Activated naive CD8-positive, alpha-beta T cell treated with anti-CD3 and anti-CD28 coated beads for 36 hours (primary cell): ENCODE data around the gene R3HDM4. TPM values are rescaled to one million over a fixed set of nuclear protein-coding genes. Genes with fewer than 3 reads are reported as not detected.

ENCODE experiments used
- DNase-seq: peaks from one replicate; pipeline ENCODE4 v3.0.0; 2021
- H3K27ac Mint-ChIP-seq: one replicate; pipeline ENCODE4 v1.8.0; 2022; ENCODE audit warnings: mild to moderate bottlenecking, moderate library complexity, mixed read lengths
- H3K27me3 Mint-ChIP-seq: one replicate; pipeline ENCODE4 v1.8.0; 2022; ENCODE audit warnings: mild to moderate bottlenecking, mixed read lengths
- H3K36me3 Mint-ChIP-seq: one replicate; pipeline ENCODE4 v1.8.0; 2021; ENCODE audit warnings: mild to moderate bottlenecking, mixed read lengths
- H3K4me1 Mint-ChIP-seq: one replicate; pipeline ENCODE4 v1.8.0; 2021; ENCODE audit warnings: mixed read lengths
- H3K4me3 Mint-ChIP-seq: one replicate; pipeline ENCODE4 v1.8.0; 2022; ENCODE audit warnings: mild to moderate bottlenecking, moderate library complexity, mixed read lengths
- H3K9me3 Mint-ChIP-seq: one replicate; pipeline ENCODE4 v1.8.0; 2022; ENCODE audit warnings: mixed read lengths
- total RNA-seq, 2 experiments: library from RNA; stranded (reverse); gene quantifications; one replicate each; pipeline ENCODE4 v1.2.3, GENCODE V29; 2021

The R3HDM4 gene
- total RNA-seq, 2 experiments from 2014 or later, result 50.5 to 51.7 TPM

- Mint-ChIP-seq H3K9me3 (no peaks in the 10 kb centered on the region), H3K4me1 (peaks cover 9% of the 10 kb centered on the region), H3K27me3 (no peaks in the 10 kb centered on the region), H3K36me3 (peaks cover 4% of the 10 kb centered on the region), H3K4me3 (peak overlapping the region; percentile 18), H3K27ac (no peak overlapping the region)
- no peak for DNase-seq
These were observed 3.8 kb upstream of the R3HDM4 start for GRCh38 chr19:916645-917322.

GRCh38 chr19:912181-913079, 589 bp downstream of the R3HDM4 start:
- no peaks in the 10 kb centered on the region for H3K9me3 Mint-ChIP-seq
- no peak for DNase-seq
- H3K4me1 Mint-ChIP-seq, result peaks cover 26% of the 10 kb centered on the region
- H3K4me3 Mint-ChIP-seq, result peak overlapping the region; percentile 88
- H3K36me3 Mint-ChIP-seq, result peaks cover 15% of the 10 kb centered on the region
- H3K27ac Mint-ChIP-seq, result peak overlapping the region; percentile 91
- no peaks in the 10 kb centered on the region for H3K27me3 Mint-ChIP-seq

GRCh38 chr19:911197-912033, 1.6 kb downstream of the R3HDM4 start:
- peak overlapping the region; percentile 65 for H3K4me3 Mint-ChIP-seq
- H3K27me3 Mint-ChIP-seq, result no peaks in the 10 kb centered on the region
- peak overlapping the region; percentile 68 for H3K27ac Mint-ChIP-seq
- peaks cover 17% of the 10 kb centered on the region for H3K36me3 Mint-ChIP-seq
- no peak for DNase-seq
- no peaks in the 10 kb centered on the region for H3K9me3 Mint-ChIP-seq
- peaks cover 36% of the 10 kb centered on the region for H3K4me1 Mint-ChIP-seq

GRCh38 chr19:907183-907853, 5.7 kb downstream of the R3HDM4 start:
- H3K27ac Mint-ChIP-seq, result peak overlapping the region; percentile 85
- H3K27me3 Mint-ChIP-seq, result no peaks in the 10 kb centered on the region
- DNase-seq, result peak; percentile 67
- peaks cover 18% of the 10 kb centered on the region for H3K36me3 Mint-ChIP-seq
- H3K4me1 Mint-ChIP-seq, result peaks cover 47% of the 10 kb centered on the region
- H3K4me3 Mint-ChIP-seq, result peak overlapping the region; percentile 10
- no peaks in the 10 kb centered on the region for H3K9me3 Mint-ChIP-seq

- peak overlapping the region; percentile 85 for H3K27ac Mint-ChIP-seq
- H3K4me1 Mint-ChIP-seq, result peaks cover 48% of the 10 kb centered on the region
- H3K9me3 Mint-ChIP-seq, result no peaks in the 10 kb centered on the region
- H3K36me3 Mint-ChIP-seq, result peaks cover 18% of the 10 kb centered on the region
- H3K4me3 Mint-ChIP-seq, result peak overlapping the region; percentile 12
- no peaks in the 10 kb centered on the region for H3K27me3 Mint-ChIP-seq
- DNase-seq, result no peak
These were observed 6.5 kb downstream of the R3HDM4 start for GRCh38 chr19:906480-906879.

- Mint-ChIP-seq H3K27ac (no peak overlapping the region), H3K27me3 (no peaks in the 10 kb centered on the region), H3K9me3 (no peaks in the 10 kb centered on the region), H3K4me1 (peaks cover 42% of the 10 kb centered on the region), H3K4me3 (no peak overlapping the region), H3K36me3 (peaks cover 7% of the 10 kb centered on the region)
- DNase-seq, result no peak
These were observed 8.5 kb downstream of the R3HDM4 start for GRCh38 chr19:904545-904944.

GRCh38 chr19:903266-903797, 9.7 kb downstream of the R3HDM4 start:
- Mint-ChIP-seq H3K27me3 (no peaks in the 10 kb centered on the region), H3K27ac (no peak overlapping the region)
- no peak for DNase-seq

GRCh38 chr19:902446-903226, 10.4 kb downstream of the R3HDM4 start:
- H3K9me3 Mint-ChIP-seq, result no peaks in the 10 kb centered on the region
- no peak overlapping the region for H3K4me3 Mint-ChIP-seq
- H3K27me3 Mint-ChIP-seq, result no peaks in the 10 kb centered on the region
- peaks cover 3% of the 10 kb centered on the region for H3K36me3 Mint-ChIP-seq
- peaks cover 29% of the 10 kb centered on the region for H3K4me1 Mint-ChIP-seq
- no peak overlapping the region for H3K27ac Mint-ChIP-seq
- DNase-seq, result no peak

More at GRCh38 chr19:903266-903797, 9.7 kb downstream of the R3HDM4 start:
- no peaks in the 10 kb centered on the region for H3K9me3 Mint-ChIP-seq
- no peak overlapping the region for H3K4me3 Mint-ChIP-seq
- H3K4me1 Mint-ChIP-seq, result peaks cover 30% of the 10 kb centered on the region
- peaks cover 4% of the 10 kb centered on the region for H3K36me3 Mint-ChIP-seq

- Mint-ChIP-seq H3K9me3 (no peaks in the 10 kb centered on the region), H3K27ac (no peak overlapping the region), H3K27me3 (no peaks in the 10 kb centered on the region), H3K36me3 (peaks cover 3% of the 10 kb centered on the region), H3K4me1 (peaks cover 23% of the 10 kb centered on the region), H3K4me3 (no peak overlapping the region)
- no peak for DNase-seq
These were observed 11.0 kb downstream of the R3HDM4 start for GRCh38 chr19:902093-902370.

- Mint-ChIP-seq H3K27me3 (no peaks in the 10 kb centered on the region), H3K4me3 (no peak overlapping the region), H3K9me3 (no peaks in the 10 kb centered on the region), H3K36me3 (peaks cover 3% of the 10 kb centered on the region), H3K4me1 (peaks cover 17% of the 10 kb centered on the region), H3K27ac (no peak overlapping the region)
- DNase-seq, result no peak
These were observed 11.6 kb downstream of the R3HDM4 start for GRCh38 chr19:901216-902092.

GRCh38 chr19:900302-901111, 12.5 kb downstream of the R3HDM4 start:
- no peaks in the 10 kb centered on the region for H3K9me3 Mint-ChIP-seq
- peaks cover 1% of the 10 kb centered on the region for H3K36me3 Mint-ChIP-seq
- H3K27me3 Mint-ChIP-seq, result no peaks in the 10 kb centered on the region
- peaks cover 11% of the 10 kb centered on the region for H3K4me1 Mint-ChIP-seq
- DNase-seq, result no peak
- no peak overlapping the region for H3K4me3 Mint-ChIP-seq
- no peak overlapping the region for H3K27ac Mint-ChIP-seq

- no peaks in the 10 kb centered on the region for H3K27me3 Mint-ChIP-seq
- H3K4me3 Mint-ChIP-seq, result no peak overlapping the region
- H3K36me3 Mint-ChIP-seq, result peaks cover 1% of the 10 kb centered on the region
- no peak for DNase-seq
- H3K27ac Mint-ChIP-seq, result no peak overlapping the region
- no peaks in the 10 kb centered on the region for H3K9me3 Mint-ChIP-seq
- H3K4me1 Mint-ChIP-seq, result peaks cover 10% of the 10 kb centered on the region
These were observed 13.0 kb downstream of the R3HDM4 start for GRCh38 chr19:900043-900301.
